Measurements from ENCODE around the gene C1QTNF6.

C1QTNF6 gene

DNA sequence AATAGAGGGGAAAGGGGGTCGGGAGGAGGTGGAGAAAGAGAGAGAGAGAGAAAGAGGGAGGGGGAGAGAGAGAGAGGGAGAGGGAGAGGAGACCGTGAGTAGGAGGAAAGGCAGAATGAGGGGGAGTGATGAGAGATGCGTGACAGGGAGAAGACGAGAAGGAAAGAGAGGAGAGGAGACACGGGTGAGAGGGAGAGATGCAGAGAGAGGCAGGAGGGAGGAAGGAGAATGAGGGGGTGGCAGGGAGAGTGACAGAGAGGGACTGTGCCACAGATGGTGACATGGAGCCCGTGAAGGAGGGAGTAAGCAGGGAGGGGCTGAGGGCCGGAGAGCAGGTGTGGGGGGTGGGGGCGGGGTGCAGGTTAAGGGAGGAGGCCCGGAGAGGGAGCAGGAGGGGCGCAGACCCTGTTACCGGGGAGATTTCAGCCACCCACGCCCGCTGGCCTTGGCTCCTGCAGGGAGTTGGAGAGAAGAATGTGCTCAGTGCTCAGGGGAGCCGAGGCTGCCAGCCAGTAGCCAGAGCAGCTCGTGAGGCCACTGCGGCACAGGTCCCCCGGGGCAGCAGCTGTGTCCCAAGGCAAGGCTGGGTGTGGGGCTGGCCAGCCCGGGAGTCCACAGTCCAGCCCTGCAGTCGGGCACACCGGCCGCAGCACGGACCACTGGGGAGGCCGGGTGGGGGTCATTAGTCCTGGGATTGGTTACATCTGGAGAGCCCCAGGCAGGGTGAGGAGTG lies 24.3 kb upstream of the C1QTNF6 start, which contains the start of gene SSTR3 (continued):
- TF ChIP-seq ZNF473 (tag by site-specific recombination; IDR thresholded peaks at IDR 0.05) = no peak
- no peak for TF ChIP-seq ZNF658 (tag by site-specific recombination; IDR thresholded peaks at IDR 0.05)
- TF ChIP-seq HOXD13 (CRISPR knock-in tag; IDR thresholded peaks at IDR 0.05; ENCODE audit: borderline replicate concordance) = no peak
- TF ChIP-seq, protein P1, sequence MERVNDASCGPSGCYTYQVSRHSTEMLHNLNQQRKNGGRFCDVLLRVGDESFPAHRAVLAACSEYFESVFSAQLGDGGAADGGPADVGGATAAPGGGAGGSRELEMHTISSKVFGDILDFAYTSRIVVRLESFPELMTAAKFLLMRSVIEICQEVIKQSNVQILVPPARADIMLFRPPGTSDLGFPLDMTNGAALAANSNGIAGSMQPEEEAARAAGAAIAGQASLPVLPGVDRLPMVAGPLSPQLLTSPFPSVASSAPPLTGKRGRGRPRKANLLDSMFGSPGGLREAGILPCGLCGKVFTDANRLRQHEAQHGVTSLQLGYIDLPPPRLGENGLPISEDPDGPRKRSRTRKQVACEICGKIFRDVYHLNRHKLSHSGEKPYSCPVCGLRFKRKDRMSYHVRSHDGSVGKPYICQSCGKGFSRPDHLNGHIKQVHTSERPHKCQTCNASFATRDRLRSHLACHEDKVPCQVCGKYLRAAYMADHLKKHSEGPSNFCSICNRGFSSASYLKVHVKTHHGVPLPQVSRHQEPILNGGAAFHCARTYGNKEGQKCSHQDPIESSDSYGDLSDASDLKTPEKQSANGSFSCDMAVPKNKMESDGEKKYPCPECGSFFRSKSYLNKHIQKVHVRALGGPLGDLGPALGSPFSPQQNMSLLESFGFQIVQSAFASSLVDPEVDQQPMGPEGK (tag by site-specific recombination; IDR thresholded peaks at IDR 0.05) = peak; percentile 56; the same call in 1 of the 2 replicates
- no peak for TF ChIP-seq ZNF645 (tag by site-specific recombination; IDR thresholded peaks at IDR 0.05)
- no peak for TF ChIP-seq ZNF626 (tag by site-specific recombination; IDR thresholded peaks at IDR 0.05)
- TF ChIP-seq WT1 (tag by site-specific recombination; IDR thresholded peaks at IDR 0.05) = no peak
- no peak for TF ChIP-seq ZXDB (tag by site-specific recombination; IDR thresholded peaks at IDR 0.05)
- TF ChIP-seq ZNF624 (tag by site-specific recombination; IDR thresholded peaks at IDR 0.05) = no peak
- no peak for TF ChIP-seq REPIN1 (tag by site-specific recombination; IDR thresholded peaks at IDR 0.05; ENCODE audit: low read depth)
- no peak for TF ChIP-seq ZNF175 (tag by site-specific recombination; IDR thresholded peaks at IDR 0.05)
- TF ChIP-seq ZNF426 (tag by site-specific recombination; IDR thresholded peaks at IDR 0.05) = no peak
- TF ChIP-seq ZNF560 (tag by site-specific recombination; IDR thresholded peaks at IDR 0.05; ENCODE audit: borderline replicate concordance) = no peak
- no peak for TF ChIP-seq ZNF660 (tag by site-specific recombination; IDR thresholded peaks at IDR 0.05)
- no peak for TF ChIP-seq ZNF350 (tag by site-specific recombination; IDR thresholded peaks at IDR 0.05)
- TF ChIP-seq ZNF311 (tag by site-specific recombination; IDR thresholded peaks at IDR 0.05; ENCODE audit: borderline replicate concordance) = no peak
- TF ChIP-seq SP3 (tag by site-specific recombination; IDR thresholded peaks at IDR 0.05) = no peak
- TF ChIP-seq ZFHX2 (tag by site-specific recombination; conservative IDR thresholded peaks at IDR 0.05) = peak; percentile 95
- no peak for TF ChIP-seq ZNF701 (tag by site-specific recombination; IDR thresholded peaks at IDR 0.05)
- TF ChIP-seq ZNF366 (tag by site-specific recombination; conservative IDR thresholded peaks at IDR 0.05) = peak; percentile 69
- no peak for TF ChIP-seq ZNF37A (tag by site-specific recombination; IDR thresholded peaks at IDR 0.05)
- TF ChIP-seq ZFP41 (tag by site-specific recombination; IDR thresholded peaks at IDR 0.05; ENCODE audit: borderline replicate concordance) = no peak
- TF ChIP-seq KLF9 (tag by site-specific recombination; IDR thresholded peaks at IDR 0.05; ENCODE audit: low read depth) = no peak
- no peak for TF ChIP-seq ZNF354C (tag by site-specific recombination; IDR thresholded peaks at IDR 0.05; ENCODE audit: borderline replicate concordance, low read depth)
- TF ChIP-seq KLF7 (tag by site-specific recombination; IDR thresholded peaks at IDR 0.05; ENCODE audit: borderline replicate concordance) = no peak
- TF ChIP-seq SP2 (tag by site-specific recombination; IDR thresholded peaks at IDR 0.05) = peak; percentile 9; the same call in 1 of the 2 replicates
- TF ChIP-seq ZBTB21 (tag by site-specific recombination; IDR thresholded peaks at IDR 0.05) = no peak
- TF ChIP-seq ZNF324 (tag by site-specific recombination; IDR thresholded peaks at IDR 0.05) = no peak
- no peak for TF ChIP-seq ZNF140 (tag by site-specific recombination; IDR thresholded peaks at IDR 0.05)
- no peak for TF ChIP-seq MYNN (tag by site-specific recombination; IDR thresholded peaks at IDR 0.05; ENCODE audit: borderline replicate concordance)
- no peak for TF ChIP-seq ZNF341 (tag by site-specific recombination; IDR thresholded peaks at IDR 0.05; ENCODE audit: low read depth)
- no peak for TF ChIP-seq ZNF555 (tag by site-specific recombination; conservative IDR thresholded peaks at IDR 0.05)
- TF ChIP-seq ZNF274 (IDR thresholded peaks at IDR 0.05; ENCODE audit: low read length) = no peak
- TF ChIP-seq ZNF274 (tag by site-specific recombination; IDR thresholded peaks at IDR 0.05; ENCODE audit: borderline replicate concordance) = no peak
- TF ChIP-seq ZBTB17 (tag by site-specific recombination; IDR thresholded peaks at IDR 0.05) = peak; percentile 11; the same call in 1 of the 2 replicates
- no peak for TF ChIP-seq ZNF677 (tag by site-specific recombination; IDR thresholded peaks at IDR 0.05)
- no peak for TF ChIP-seq PBX3 (CRISPR knock-in tag; IDR thresholded peaks at IDR 0.05)
